ENCODE results near the gene ADD3.

Gene ADD3

DNA sequence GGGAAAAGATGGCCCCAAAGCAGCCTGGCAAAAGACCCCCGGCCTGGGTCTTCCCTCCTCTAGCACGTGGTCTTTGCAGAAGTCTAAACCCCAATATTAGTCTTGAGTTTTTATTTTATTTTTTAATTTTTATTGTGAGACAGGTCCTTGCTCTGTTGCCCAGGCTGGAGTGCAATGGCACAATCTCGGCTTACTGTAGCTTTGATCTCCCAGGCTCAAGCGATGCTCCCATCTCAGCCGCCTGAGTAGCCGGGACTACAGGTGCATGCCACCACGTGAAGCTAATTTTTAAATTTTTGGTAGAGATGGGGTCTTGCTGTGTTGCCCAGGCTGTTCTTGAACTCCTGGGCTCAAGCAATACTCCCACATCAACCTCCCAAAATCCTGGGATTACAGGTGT, 159.4 kb downstream of the ADD3 start:
- Histone ChIP-seq H3K27me3 (ENCODE audit: control insufficient read depth in 1 of 2, insufficient read depth in 2 of 2, low read length in 2 of 2) (peaks cover 0 to 23% of the 10 kb centered on the region in 2 donors), H3K4me3 (ENCODE audit: low read depth in 1 of 2, low read length in 2 of 2) (no peak overlapping the region), H3K36me3 (ENCODE audit: insufficient read depth, low read length) (no peaks in the 10 kb centered on the region), H3K9me3 (ENCODE audit: low read length) (no peaks in the 10 kb centered on the region), H3K27ac (ENCODE audit: low read depth, low read length) (no peak overlapping the region), H3K4me1 (ENCODE audit: insufficient read depth, low read length) (no peaks in the 10 kb centered on the region), H3K9ac (ENCODE audit: low read length) (no peak overlapping the region)

DNA sequence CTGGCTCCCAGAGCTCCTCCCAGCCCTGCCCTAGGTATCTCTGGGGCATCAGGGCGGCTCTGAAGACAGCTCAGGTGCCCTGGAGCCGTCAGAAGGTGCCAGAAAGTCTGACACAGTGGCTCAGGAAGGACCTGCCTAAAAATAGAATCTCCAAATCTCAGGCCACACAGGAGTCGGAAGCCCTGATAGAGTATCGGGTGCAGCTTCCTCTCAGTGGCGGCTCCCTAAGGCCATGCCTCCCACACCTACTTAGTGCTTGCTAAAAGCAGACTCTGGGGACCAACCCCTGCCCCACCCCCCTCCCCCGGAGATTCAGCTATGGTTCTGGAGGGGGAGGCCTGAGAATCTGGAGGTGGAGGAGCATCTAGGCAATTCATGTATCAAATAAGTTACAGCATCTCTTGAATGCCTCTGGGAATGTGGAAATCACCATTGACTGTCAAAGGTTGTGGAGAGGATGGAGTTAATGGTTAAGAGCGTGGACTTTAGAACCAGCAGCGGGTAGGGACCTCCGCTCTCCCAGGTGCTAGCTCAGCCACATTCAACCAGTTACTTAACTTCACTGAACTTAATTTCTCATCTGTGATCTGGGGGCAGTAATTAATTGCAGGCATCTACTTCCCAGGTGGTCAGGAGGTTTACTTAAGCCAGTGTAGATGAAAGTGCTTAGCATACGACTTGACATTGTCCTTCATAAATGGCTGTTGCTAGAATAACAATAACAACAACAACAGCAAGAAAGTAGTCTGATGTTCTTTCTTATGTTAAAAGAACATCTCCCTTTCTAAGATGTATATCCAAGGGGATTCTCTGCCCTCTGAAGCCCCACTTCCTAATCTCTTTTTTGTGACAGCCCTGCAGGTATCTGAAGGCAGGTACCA, 161.1 kb downstream of the ADD3 start:
- Histone ChIP-seq H3K36me3 (ENCODE audit: insufficient read depth, low read length) (no peaks in the 10 kb centered on the region), H3K27me3 (ENCODE audit: control insufficient read depth in 1 of 2, insufficient read depth in 2 of 2, low read length in 2 of 2) (peaks cover 0 to 23% of the 10 kb centered on the region in 2 donors), H3K9ac (ENCODE audit: low read length) (no peak overlapping the region), H3K27ac (ENCODE audit: low read depth, low read length) (no peak overlapping the region), H3K4me3 (ENCODE audit: low read depth in 1 of 2, low read length in 2 of 2) (no peak overlapping the region), H3K9me3 (ENCODE audit: low read length) (no peaks in the 10 kb centered on the region), H3K4me1 (ENCODE audit: insufficient read depth, low read length) (no peaks in the 10 kb centered on the region)

DNA sequence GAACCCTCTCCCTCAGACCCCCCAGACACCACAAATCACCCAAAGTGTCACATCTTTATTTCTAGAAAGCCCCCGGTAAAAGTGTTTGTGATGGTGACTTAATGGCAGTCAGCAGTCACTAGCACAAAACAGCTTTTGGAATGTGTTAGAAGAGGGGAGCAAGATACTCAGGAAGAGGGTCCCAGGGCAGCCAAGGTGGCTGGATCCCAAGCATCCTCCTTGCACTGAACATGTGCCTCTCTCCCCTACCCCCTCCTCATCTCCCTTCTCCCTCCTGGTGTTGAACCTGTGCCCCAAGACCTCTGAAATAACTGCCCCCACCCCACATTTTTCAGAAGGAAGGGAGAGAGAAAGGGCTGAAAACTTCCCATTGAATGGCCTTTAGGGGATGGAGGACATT, 161.8 kb downstream of the ADD3 start:
- no peaks in the 10 kb centered on the region for H3K36me3 ChIP-seq (ENCODE audit: insufficient read depth, low read length)
- no peaks in the 10 kb centered on the region for H3K4me1 ChIP-seq (ENCODE audit: insufficient read depth, low read length)
- H3K4me3 ChIP-seq (ENCODE audit: low read depth in 1 of 2, low read length in 2 of 2) = no peak overlapping the region
- H3K27ac ChIP-seq (ENCODE audit: low read depth, low read length) = no peak overlapping the region
- H3K27me3 ChIP-seq (ENCODE audit: control insufficient read depth in 1 of 2, insufficient read depth in 2 of 2, low read length in 2 of 2) = peaks cover 0 to 23% of the 10 kb centered on the region in 2 donors
- no peaks in the 10 kb centered on the region for H3K9me3 ChIP-seq (ENCODE audit: low read length)
- no peak overlapping the region for H3K9ac ChIP-seq (ENCODE audit: low read length)

DNA sequence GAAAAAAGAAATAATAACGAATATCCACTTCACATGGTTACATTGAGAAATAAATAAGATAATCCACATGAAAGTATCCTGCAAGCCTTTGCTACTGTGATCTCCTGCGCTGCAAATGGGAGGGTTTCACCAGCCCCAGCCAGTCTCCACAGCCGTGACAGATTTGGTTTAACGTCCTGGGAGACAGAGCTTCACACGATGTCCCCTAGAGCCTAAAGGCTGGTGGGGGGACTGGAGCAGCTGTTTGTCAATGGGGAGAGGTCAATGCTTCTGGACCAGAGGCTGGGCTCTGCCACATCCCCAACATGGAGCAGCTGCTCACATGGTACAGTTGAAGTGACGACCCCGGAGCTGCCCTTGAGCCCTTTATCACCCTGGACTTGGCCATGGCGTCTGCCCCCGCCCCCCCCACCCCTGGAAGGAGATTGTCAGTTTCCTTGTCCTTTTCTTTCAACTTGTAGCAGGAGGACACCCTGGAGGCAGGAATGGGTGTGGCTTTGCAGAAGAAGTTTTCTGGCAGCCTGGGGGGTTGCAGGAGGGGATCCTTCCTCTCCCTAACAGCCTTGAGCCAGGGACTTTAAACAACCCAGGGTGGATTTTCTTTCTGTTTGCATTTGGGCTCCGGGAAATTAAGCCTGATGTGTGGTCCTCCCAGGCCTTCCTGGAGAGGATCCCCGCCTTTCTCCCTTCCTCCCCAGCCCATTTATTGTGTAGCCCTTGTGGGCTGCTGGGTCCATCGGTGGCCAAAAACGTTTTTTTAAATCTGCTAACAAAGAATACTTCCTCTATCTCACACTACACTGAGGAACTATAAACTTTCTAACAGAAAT, 162.6 kb downstream of the ADD3 start:
- no peaks in the 10 kb centered on the region for H3K36me3 ChIP-seq (ENCODE audit: insufficient read depth, low read length)
- no peak overlapping the region for H3K9ac ChIP-seq (ENCODE audit: low read length)
- no peak overlapping the region for H3K4me3 ChIP-seq (ENCODE audit: low read depth in 1 of 2, low read length in 2 of 2)
- peaks cover 0 to 23% of the 10 kb centered on the region in 2 donors for H3K27me3 ChIP-seq (ENCODE audit: control insufficient read depth in 1 of 2, insufficient read depth in 2 of 2, low read length in 2 of 2)
- no peak overlapping the region for H3K27ac ChIP-seq (ENCODE audit: low read depth, low read length)
- no peaks in the 10 kb centered on the region for H3K9me3 ChIP-seq (ENCODE audit: low read length)
- H3K4me1 ChIP-seq (ENCODE audit: insufficient read depth, low read length) = no peaks in the 10 kb centered on the region

DNA sequence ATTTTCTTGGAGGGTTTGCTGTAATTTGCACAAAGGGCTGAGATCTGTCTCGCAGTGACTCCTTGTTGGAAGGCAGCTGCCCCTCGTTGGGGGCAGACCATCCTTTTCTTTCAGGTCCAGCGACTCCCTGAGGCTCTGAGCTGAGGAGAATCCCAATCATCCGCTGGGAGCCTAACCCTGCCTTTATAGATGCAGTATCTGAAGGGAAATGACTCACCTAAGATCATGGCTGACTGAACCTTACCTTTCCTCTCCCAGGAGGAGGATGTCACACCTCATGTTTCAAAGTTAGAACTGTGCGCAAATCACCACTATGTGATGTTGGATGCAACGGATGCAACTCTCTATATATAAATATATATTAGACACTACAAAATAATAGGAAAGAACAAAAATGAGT, 163.2 kb downstream of the ADD3 start:
- no peaks in the 10 kb centered on the region for H3K36me3 ChIP-seq (ENCODE audit: insufficient read depth, low read length)
- H3K9me3 ChIP-seq (ENCODE audit: low read length) = no peaks in the 10 kb centered on the region
- H3K27me3 ChIP-seq (ENCODE audit: control insufficient read depth in 1 of 2, insufficient read depth in 2 of 2, low read length in 2 of 2) = peaks cover 0 to 23% of the 10 kb centered on the region in 2 donors
- H3K9ac ChIP-seq (ENCODE audit: low read length) = no peak overlapping the region
- no peaks in the 10 kb centered on the region for H3K4me1 ChIP-seq (ENCODE audit: insufficient read depth, low read length)
- no peak overlapping the region for H3K27ac ChIP-seq (ENCODE audit: low read depth, low read length)
- H3K4me3 ChIP-seq (ENCODE audit: low read depth in 1 of 2, low read length in 2 of 2) = no peak overlapping the region

DNA sequence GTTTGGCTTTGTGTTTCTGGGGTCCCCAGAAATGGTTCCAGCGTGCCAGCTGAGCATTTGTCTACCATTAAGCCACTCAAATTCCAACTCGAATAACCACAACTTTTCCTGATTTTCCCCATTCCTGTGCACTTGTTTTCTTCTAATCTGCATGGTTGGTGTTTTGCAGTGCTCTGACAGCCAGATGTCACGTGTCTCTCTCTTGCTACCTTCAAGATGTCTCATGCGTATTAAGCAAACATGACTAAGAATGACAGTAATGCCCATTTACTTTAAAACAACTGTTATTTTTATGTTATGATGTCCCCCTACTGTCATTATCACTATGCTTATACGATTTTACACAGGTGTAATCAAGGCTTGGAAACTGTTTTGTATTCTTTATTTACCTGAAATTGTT, 164.4 kb downstream of the ADD3 start:
- H3K9ac ChIP-seq (ENCODE audit: low read length) = no peak overlapping the region
- H3K9me3 ChIP-seq (ENCODE audit: low read length) = no peaks in the 10 kb centered on the region
- H3K4me3 ChIP-seq (ENCODE audit: low read depth in 1 of 2, low read length in 2 of 2) = no peak overlapping the region
- no peak overlapping the region for H3K27ac ChIP-seq (ENCODE audit: low read depth, low read length)
- no peaks in the 10 kb centered on the region for H3K4me1 ChIP-seq (ENCODE audit: insufficient read depth, low read length)
- H3K27me3 ChIP-seq (ENCODE audit: control insufficient read depth in 1 of 2, insufficient read depth in 2 of 2, low read length in 2 of 2) = peaks cover 0 to 22% of the 10 kb centered on the region in 2 donors
- no peaks in the 10 kb centered on the region for H3K36me3 ChIP-seq (ENCODE audit: insufficient read depth, low read length)

DNA sequence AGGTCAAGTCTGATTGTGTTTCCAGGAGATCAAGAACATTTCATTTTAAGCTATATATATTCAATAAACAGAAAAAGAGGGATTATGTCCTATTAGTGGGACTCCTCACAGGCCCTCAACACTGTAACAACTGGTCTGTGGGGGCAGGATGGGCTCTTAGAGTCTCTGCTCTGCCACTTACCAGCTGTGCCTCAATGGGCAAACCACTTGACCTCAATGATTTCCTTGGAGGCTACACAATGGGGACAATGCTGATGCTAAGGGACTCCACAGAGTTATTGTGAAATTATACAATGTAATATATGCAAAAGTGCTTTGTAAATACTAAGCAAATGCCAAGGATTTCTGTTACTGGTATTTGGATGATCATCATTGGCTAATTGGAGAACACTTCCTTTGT, 166.4 kb downstream of the ADD3 start:
- H3K36me3 ChIP-seq (ENCODE audit: insufficient read depth, low read length) = no peaks in the 10 kb centered on the region
- H3K27ac ChIP-seq (ENCODE audit: low read depth, low read length) = no peak overlapping the region
- no peaks in the 10 kb centered on the region for H3K9me3 ChIP-seq (ENCODE audit: low read length)
- H3K27me3 ChIP-seq (ENCODE audit: control insufficient read depth in 1 of 2, insufficient read depth in 2 of 2, low read length in 2 of 2) = peaks cover 0 to 7% of the 10 kb centered on the region in 2 donors
- no peaks in the 10 kb centered on the region for H3K4me1 ChIP-seq (ENCODE audit: insufficient read depth, low read length)
- no peak overlapping the region for H3K9ac ChIP-seq (ENCODE audit: low read length)
- no peak overlapping the region for H3K4me3 ChIP-seq (ENCODE audit: low read depth in 1 of 2, low read length in 2 of 2)

DNA sequence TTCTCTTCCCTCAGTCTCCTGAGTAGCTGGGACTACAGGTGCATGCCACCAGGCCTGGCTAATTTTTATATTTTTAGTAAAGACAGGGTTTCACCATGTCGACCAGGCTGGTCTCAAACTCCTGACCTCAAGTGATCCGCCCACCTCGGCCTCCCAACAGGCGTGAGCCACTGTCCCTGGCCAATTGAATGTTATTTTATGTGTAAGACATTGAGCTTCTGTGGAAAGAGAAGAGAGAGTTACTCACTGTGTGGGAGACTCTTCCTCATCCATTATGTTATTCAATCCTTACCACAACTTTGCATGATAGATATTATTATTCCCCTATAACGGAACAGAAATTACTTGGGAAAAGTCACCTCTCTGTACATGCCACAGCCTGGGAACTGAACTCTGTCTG, 167.0 kb downstream of the ADD3 start:
- no peak overlapping the region for H3K27ac ChIP-seq (ENCODE audit: low read depth, low read length)
- H3K9ac ChIP-seq (ENCODE audit: low read length) = no peak overlapping the region
- H3K4me3 ChIP-seq (ENCODE audit: low read depth in 1 of 2, low read length in 2 of 2) = no peak overlapping the region
- H3K4me1 ChIP-seq (ENCODE audit: insufficient read depth, low read length) = no peaks in the 10 kb centered on the region
- no peaks in the 10 kb centered on the region for H3K36me3 ChIP-seq (ENCODE audit: insufficient read depth, low read length)
- H3K9me3 ChIP-seq (ENCODE audit: low read length) = no peaks in the 10 kb centered on the region
- peaks cover 0 to under 1% of the 10 kb centered on the region in 2 donors for H3K27me3 ChIP-seq (ENCODE audit: control insufficient read depth in 1 of 2, insufficient read depth in 2 of 2, low read length in 2 of 2)

DNA sequence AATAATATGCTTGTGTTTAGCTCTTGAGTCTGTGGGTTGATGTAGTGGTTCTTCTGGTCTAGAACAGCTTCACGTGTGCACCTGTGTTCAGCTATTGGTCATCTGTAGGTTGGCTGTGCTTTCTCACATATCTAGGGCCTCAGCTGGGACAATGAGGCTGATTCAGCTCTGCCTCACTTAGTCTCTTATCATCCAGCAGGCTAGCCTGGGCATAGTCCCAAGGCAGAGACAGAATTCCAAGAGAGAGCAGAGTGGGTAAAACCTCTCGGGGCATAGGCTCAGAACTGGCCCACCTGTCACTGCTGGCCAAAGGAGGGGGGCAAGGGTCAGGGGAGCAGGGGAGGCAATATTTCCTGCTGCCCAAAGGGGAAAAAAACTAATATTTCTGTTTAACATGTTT, 167.6 kb downstream of the ADD3 start:
- Histone ChIP-seq H3K36me3 (ENCODE audit: insufficient read depth, low read length) (no peaks in the 10 kb centered on the region), H3K27me3 (ENCODE audit: control insufficient read depth in 1 of 2, insufficient read depth in 2 of 2, low read length in 2 of 2) (no peaks in the 10 kb centered on the region), H3K9ac (ENCODE audit: low read length) (no peak overlapping the region), H3K9me3 (ENCODE audit: low read length) (no peaks in the 10 kb centered on the region), H3K4me3 (ENCODE audit: low read depth in 1 of 2, low read length in 2 of 2) (no peak overlapping the region), H3K27ac (ENCODE audit: low read depth, low read length) (no peak overlapping the region), H3K4me1 (ENCODE audit: insufficient read depth, low read length) (no peaks in the 10 kb centered on the region)

DNA sequence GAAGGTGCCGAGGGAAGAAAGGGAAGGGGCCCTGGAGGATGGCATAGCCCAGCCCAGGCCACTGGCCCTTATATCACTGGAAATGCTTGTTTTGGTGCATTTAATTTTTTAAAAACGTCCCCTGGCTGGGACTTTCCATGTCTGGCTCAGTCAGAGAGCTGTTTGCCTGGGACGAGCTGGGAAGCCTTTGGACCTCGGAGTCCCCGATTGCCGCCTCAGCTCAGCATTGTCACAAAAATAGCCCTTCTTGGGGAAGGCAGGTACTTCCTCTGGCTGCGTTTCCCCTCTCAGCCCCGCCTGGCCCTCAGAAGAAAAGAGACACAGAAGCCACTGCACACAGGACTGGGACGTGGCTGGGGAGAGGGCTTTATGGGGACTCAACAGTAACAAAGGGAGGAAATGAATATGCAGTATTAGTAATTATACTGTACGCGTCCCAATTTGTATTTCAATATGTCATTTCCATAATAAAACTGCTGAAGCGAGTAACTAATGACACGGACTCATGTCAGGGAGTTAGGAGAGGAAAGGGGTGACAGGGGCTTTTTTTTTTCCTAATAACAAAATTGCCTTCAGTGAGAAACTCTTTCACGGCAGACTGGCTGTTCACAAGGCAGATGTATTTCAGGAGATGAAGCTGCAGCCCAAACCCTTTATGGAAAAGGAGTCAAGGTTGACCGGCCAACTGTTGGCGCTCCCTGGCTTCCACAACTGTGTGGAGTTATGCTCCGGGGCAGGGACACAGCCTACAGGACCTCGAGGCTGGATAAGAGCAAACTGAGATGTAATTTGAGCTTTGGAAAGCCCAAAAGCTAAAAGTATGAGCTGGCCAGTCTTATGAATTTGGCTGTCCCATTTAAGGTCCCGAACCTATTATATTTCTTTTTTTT, 168.6 kb downstream of the ADD3 start:
- Histone ChIP-seq H3K9me3 (ENCODE audit: low read length) (no peaks in the 10 kb centered on the region), H3K9ac (ENCODE audit: low read length) (no peak overlapping the region), H3K4me1 (ENCODE audit: insufficient read depth, low read length) (no peaks in the 10 kb centered on the region), H3K27me3 (ENCODE audit: control insufficient read depth in 1 of 2, insufficient read depth in 2 of 2, low read length in 2 of 2) (no peaks in the 10 kb centered on the region), H3K4me3 (ENCODE audit: low read depth in 1 of 2, low read length in 2 of 2) (no peak overlapping the region), H3K27ac (ENCODE audit: low read depth, low read length) (no peak overlapping the region), H3K36me3 (ENCODE audit: insufficient read depth, low read length) (no peaks in the 10 kb centered on the region)

DNA sequence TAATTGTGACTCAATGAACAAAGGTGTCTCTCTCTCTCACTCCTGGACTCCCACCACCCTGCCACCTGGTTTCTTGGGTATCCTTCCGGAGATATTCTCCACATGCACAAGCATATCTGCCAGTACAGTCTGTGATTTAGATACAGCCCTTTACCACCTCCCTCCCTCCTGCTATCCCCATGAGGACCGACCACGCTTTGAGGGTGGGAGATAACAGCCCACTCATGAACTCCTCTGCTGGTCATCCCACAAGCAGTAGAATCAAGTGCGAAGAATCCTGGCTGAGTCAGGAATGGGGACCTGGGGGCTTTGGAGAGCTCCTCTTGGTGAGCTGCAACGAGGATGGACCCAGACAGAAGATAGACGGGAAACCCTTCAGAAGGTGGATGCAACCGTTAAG, 171.4 kb downstream of the ADD3 start:
- no peak overlapping the region for H3K4me3 ChIP-seq (ENCODE audit: low read depth in 1 of 2, low read length in 2 of 2)
- H3K36me3 ChIP-seq (ENCODE audit: insufficient read depth, low read length) = no peaks in the 10 kb centered on the region
- H3K4me1 ChIP-seq (ENCODE audit: insufficient read depth, low read length) = no peaks in the 10 kb centered on the region
- no peaks in the 10 kb centered on the region for H3K27me3 ChIP-seq (ENCODE audit: control insufficient read depth in 1 of 2, insufficient read depth in 2 of 2, low read length in 2 of 2)
- H3K27ac ChIP-seq (ENCODE audit: low read depth, low read length) = no peak overlapping the region
- no peak overlapping the region for H3K9ac ChIP-seq (ENCODE audit: low read length)
- no peaks in the 10 kb centered on the region for H3K9me3 ChIP-seq (ENCODE audit: low read length)

Data from muscle layer of colon (tissue), 2 donors.